ENCODE results near the gene ARHGAP42. TPM values are rescaled to one million over a fixed set of nuclear protein-coding genes. Genes with fewer than 3 reads are reported as not detected.

Gene ARHGAP42
- total and polyA plus RNA-seq, 9 donors = 4.3 to 11.8 (median 7.0) TPM

DNA sequence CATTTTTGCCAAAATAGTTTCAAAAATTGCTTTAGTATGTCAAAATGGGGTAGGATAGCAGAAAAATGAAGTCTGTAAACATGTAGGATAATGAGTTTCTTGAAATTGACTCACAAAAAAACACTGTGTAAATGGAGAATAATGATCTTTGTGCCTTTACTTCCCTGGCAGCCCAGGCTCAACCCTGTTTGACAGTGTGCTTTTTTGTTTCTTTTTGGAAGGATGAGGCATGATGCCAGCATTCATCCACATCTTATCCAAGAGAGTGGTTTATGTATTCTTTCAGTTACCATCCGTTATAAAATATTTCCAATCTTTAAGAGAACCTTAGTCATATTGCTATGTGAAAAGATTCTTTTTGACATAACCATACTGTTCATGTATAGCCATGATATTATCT lies 70.6 kb downstream of the ARHGAP42 start:
- no peak overlapping the region for H3K27ac ChIP-seq
- H3K4me3 ChIP-seq = no peak overlapping the region
- peaks cover 2% of the 10 kb centered on the region for H3K4me1 ChIP-seq (ENCODE audit: insufficient read depth)
- no peaks in the 10 kb centered on the region for H3K27me3 ChIP-seq
- intact Hi-C loops (cut with DNase I) = no loop called here
- H3K9me3 ChIP-seq = no peaks in the 10 kb centered on the region
- WGBS, 3 donors = 29 to 53% (median 52%) methylated on average over 1 of the region's 1 CpG
- DNase-seq = no peak
- H3K36me3 ChIP-seq = no peaks in the 10 kb centered on the region
- TF ChIP-seq POLR2A (IDR thresholded peaks at IDR 0.05) = no peak
- TF ChIP-seq EP300 (IDR thresholded peaks at IDR 0.05) = no peak
- TF ChIP-seq, protein P1, sequence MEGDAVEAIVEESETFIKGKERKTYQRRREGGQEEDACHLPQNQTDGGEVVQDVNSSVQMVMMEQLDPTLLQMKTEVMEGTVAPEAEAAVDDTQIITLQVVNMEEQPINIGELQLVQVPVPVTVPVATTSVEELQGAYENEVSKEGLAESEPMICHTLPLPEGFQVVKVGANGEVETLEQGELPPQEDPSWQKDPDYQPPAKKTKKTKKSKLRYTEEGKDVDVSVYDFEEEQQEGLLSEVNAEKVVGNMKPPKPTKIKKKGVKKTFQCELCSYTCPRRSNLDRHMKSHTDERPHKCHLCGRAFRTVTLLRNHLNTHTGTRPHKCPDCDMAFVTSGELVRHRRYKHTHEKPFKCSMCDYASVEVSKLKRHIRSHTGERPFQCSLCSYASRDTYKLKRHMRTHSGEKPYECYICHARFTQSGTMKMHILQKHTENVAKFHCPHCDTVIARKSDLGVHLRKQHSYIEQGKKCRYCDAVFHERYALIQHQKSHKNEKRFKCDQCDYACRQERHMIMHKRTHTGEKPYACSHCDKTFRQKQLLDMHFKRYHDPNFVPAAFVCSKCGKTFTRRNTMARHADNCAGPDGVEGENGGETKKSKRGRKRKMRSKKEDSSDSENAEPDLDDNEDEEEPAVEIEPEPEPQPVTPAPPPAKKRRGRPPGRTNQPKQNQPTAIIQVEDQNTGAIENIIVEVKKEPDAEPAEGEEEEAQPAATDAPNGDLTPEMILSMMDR (IDR thresholded peaks at IDR 0.05) = no peak

DNA sequence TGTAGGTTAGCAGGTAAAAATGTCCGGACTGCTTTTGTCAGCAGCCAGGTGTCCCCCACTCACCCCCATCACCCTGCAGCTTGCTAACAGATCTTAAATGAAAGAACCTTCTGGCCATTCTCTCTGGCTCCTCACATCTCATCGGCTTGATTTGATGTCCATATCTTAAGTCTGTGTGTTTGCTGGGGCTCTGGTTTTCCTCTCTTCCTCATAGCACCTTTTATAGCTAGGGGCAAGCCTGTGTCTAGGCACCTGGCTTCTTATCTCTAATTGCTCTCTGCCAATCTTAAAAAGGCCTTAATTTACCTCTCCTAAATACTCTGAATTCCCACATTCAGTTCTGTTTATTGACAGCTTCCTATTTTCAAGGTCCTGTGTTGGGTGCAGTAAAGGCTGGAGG lies 72.0 kb downstream of the ARHGAP42 start:
- intact Hi-C loops (cut with DNase I) = no loop called here
- Histone ChIP-seq H3K9me3 (no peaks in the 10 kb centered on the region), H3K4me1 (ENCODE audit: insufficient read depth) (peaks cover 2% of the 10 kb centered on the region), H3K4me3 (no peak overlapping the region), H3K27me3 (no peaks in the 10 kb centered on the region), H3K36me3 (no peaks in the 10 kb centered on the region), H3K27ac (no peak overlapping the region)
- no peak for DNase-seq
- TF ChIP-seq, protein P1 (IDR thresholded peaks at IDR 0.05) = no peak
- TF ChIP-seq EP300 (IDR thresholded peaks at IDR 0.05) (no peak), POLR2A (IDR thresholded peaks at IDR 0.05) (no peak)
- 71 to 80% (median 75%) methylated on average over 2 of the region's 2 CpGs for WGBS, 3 donors

DNA sequence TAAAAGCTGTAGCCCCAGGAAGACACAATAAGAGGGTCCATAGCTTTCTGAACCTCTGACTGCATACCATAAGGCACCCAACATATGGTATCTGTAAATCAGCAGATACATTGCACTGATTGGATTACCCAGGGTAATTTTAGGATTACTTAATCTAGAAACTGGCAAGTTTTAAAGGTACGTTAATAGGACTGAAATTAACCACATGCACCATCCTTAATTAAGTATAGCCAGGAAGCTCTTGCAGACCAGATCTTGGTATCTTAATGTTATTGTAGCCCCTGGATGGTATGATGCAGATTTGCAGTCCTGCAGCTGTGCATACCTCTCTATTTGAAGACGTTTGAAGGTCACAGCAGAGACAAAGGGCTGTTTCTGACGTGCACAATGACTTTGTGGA lies 72.8 kb downstream of the ARHGAP42 start:
- H3K27me3 ChIP-seq = no peaks in the 10 kb centered on the region
- H3K36me3 ChIP-seq = no peaks in the 10 kb centered on the region
- DNase-seq = no peak
- no peak overlapping the region for H3K4me3 ChIP-seq
- no peak overlapping the region for H3K27ac ChIP-seq
- H3K9me3 ChIP-seq = no peaks in the 10 kb centered on the region
- intact Hi-C loops (cut with DNase I) = no loop called here
- H3K4me1 ChIP-seq (ENCODE audit: insufficient read depth) = peaks cover 2% of the 10 kb centered on the region
- WGBS, 3 donors = 50 to 61% (median 58%) methylated on average over 3 of the region's 3 CpGs
- TF ChIP-seq POLR2A (IDR thresholded peaks at IDR 0.05) = no peak
- no peak for TF ChIP-seq EP300 (IDR thresholded peaks at IDR 0.05)
- TF ChIP-seq, protein P1 (IDR thresholded peaks at IDR 0.05) = no peak

DNA sequence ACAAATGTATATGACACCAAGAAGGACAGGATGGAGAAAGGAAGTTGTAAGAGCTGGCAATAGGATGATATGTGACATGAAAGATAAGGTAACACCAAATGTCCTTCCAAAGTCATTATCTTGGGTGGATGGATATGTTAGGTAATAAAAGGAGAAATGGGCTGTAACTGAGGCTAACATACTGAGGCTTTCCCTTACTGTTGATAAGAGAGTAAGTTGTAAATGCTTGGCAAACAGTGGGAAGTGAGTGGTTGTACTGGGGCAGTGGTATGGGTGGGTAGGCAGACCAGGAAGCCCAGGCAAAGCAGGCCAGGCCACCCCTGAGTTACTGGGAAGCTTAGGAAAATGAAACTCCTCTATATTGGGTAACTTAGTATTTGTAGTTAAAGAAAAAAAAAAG lies 73.7 kb downstream of the ARHGAP42 start:
- Histone ChIP-seq H3K4me3 (no peak overlapping the region), H3K4me1 (ENCODE audit: insufficient read depth) (peaks cover 2% of the 10 kb centered on the region), H3K9me3 (no peaks in the 10 kb centered on the region), H3K27me3 (no peaks in the 10 kb centered on the region), H3K36me3 (no peaks in the 10 kb centered on the region), H3K27ac (no peak overlapping the region)
- TF ChIP-seq EP300 (IDR thresholded peaks at IDR 0.05) (no peak), POLR2A (IDR thresholded peaks at IDR 0.05) (no peak)
- TF ChIP-seq, protein P1 (IDR thresholded peaks at IDR 0.05) = no peak
- intact Hi-C loops (cut with DNase I) = no loop called here
- DNase-seq = no peak

DNA sequence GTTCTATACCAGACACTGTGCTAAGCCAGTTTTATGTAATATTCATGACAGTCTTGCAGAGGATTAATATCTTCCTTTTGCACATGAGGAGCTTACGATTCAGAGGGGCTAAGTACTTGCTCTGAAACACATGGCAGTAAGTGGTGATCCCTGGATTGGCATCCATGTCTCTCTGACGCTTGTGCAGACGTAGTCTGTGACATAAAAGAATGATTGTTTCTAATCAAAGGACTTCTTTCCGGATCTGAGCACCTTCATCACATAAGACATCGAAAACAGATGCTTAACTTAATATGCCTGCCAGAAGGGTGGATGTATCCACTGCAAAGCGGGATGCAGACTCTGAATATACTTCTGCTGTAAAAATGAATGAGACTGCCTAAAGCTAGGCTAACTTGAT lies 74.8 kb downstream of the ARHGAP42 start:
- WGBS, 3 donors = 69 to 78% (median 75%) methylated on average over 6 of the region's 6 CpGs
- Histone ChIP-seq H3K4me1 (ENCODE audit: insufficient read depth) (peaks cover 2% of the 10 kb centered on the region), H3K36me3 (no peaks in the 10 kb centered on the region), H3K4me3 (no peak overlapping the region), H3K27ac (no peak overlapping the region), H3K9me3 (no peaks in the 10 kb centered on the region), H3K27me3 (no peaks in the 10 kb centered on the region)
- DNase-seq = no peak
- intact Hi-C loops (cut with DNase I) = no loop called here
- TF ChIP-seq POLR2A (IDR thresholded peaks at IDR 0.05) (no peak), EP300 (IDR thresholded peaks at IDR 0.05) (no peak)
- TF ChIP-seq, protein P1 (IDR thresholded peaks at IDR 0.05) = no peak

All from ovary (tissue), 9 donors.